Vagina (tissue), 2 donors: Measurements from ENCODE around the gene PBRM1. TPM values are rescaled to one million over a fixed set of nuclear protein-coding genes. Genes with fewer than 3 reads are reported as not detected.

Experiments
- DNase-seq, 2 donors: peaks; one replicate each; pipeline ENCODE4 v3.0.0-alpha.2; 2017; ENCODE audit errors: extremely low spot score in 2 of 2
- H3K27ac ChIP-seq: fragments of 200-600 bp; sonication (generic); one replicate; pipeline ENCODE4 v1.5.1; 2019
- H3K27me3 ChIP-seq: fragments of 200-600 bp; sonication (generic); one replicate; pipeline ENCODE4 v1.5.1; 2019
- H3K36me3 ChIP-seq, 2 donors: fragments of 200-600 bp; sonication (generic); one replicate each; pipeline ENCODE4 v1.5.1; 2017 to 2019
- H3K4me1 ChIP-seq: fragments of 200-600 bp; sonication (generic); one replicate; pipeline ENCODE4 v1.5.1; 2019
- H3K4me3 ChIP-seq, 2 donors: fragments of 200-600 bp; sonication (generic); 1 replicate in 1 of 2; 2 replicates in 1 of 2; pipeline ENCODE4 v1.5.1; 2016 to 2019
- H3K9me3 ChIP-seq: fragments of 200-600 bp; sonication (generic); one replicate; pipeline ENCODE4 v1.5.1; 2019
- CTCF ChIP-seq, 3 experiments: fragments of 450-650 bp in 2 of 3; fragments of 200-600 bp in 1 of 3; sonication (generic) in 1 of 3; IDR thresholded peaks; one replicate each; pipeline ENCODE4 v1.5.1; 2017 to 2019; ENCODE audit warnings: antibody characterized with exemption in 3 of 3, mild to moderate bottlenecking in 2 of 3, moderate library complexity in 2 of 3
- POLR2A ChIP-seq, 2 donors: fragments of 450-650 bp; IDR thresholded peaks; one replicate each; pipeline ENCODE4 v1.6.1; 2017; ENCODE audit warnings: antibody characterized with exemption in 2 of 2, mild to moderate bottlenecking in 2 of 2, moderate library complexity in 2 of 2
- POLR2AphosphoS5 ChIP-seq, 2 donors: sonication (generic); formaldehyde crosslinking; IDR thresholded peaks; one replicate each; pipeline ENCODE4 v1.9.0; 2017; ENCODE audit warnings: antibody characterized with exemption in 2 of 2, mild to moderate bottlenecking in 2 of 2, low read depth in 1 of 2; ENCODE audit not compliant: insufficient read depth in 1 of 2
- intact Hi-C: fragments of 100-400 bp; cut with DNase I; formaldehyde crosslinking; loops from one replicate; pipeline ENCODE4 v1.15.1; 2023
- total RNA-seq: library from RNA; depleted of rRNA; stranded (reverse); fragments of >200 nt; gene quantifications from one replicate; pipeline ENCODE4 v1.2.3, GENCODE V29; 2016

Gene PBRM1
- total RNA-seq, 1 donor from 2014 or later = 64.6 TPM

GRCh38 chr3:52704611-52705437 is 19.1 kb upstream of the PBRM1 start:
- Histone ChIP-seq H3K4me3 (peak overlapping the region; percentile 92 to 98), H3K4me1 (peaks cover 54% of the 10 kb centered on the region), H3K27ac (peak overlapping the region; percentile 90), H3K27me3 (no peaks in the 10 kb centered on the region), H3K36me3 (peaks cover 0 to 11% of the 10 kb centered on the region in 2 donors), H3K9me3 (no peaks in the 10 kb centered on the region)
- no peak for TF ChIP-seq POLR2AphosphoS5 (IDR thresholded peaks at IDR 0.05; ENCODE audit: insufficient read depth in 1 of 2, low read depth in 1 of 2)
- TF ChIP-seq POLR2A (IDR thresholded peaks at IDR 0.05) = no peak
- no peak for TF ChIP-seq CTCF (IDR thresholded peaks at IDR 0.05)
- DNase-seq = peak in 1 of 2 donors; percentile 83
- intact Hi-C loops = no loop called here

GRCh38 chr3:52703341-52703740 is 17.6 kb upstream of the PBRM1 start:
- H3K4me3 ChIP-seq = no peak overlapping the region
- peaks cover 54% of the 10 kb centered on the region for H3K4me1 ChIP-seq
- intact Hi-C loops = no loop called here
- H3K27ac ChIP-seq = no peak overlapping the region
- DNase-seq = no peak
- H3K36me3 ChIP-seq = peaks cover 0 to 4% of the 10 kb centered on the region in 2 donors
- TF ChIP-seq CTCF (IDR thresholded peaks at IDR 0.05) (no peak), POLR2A (IDR thresholded peaks at IDR 0.05) (no peak), POLR2AphosphoS5 (IDR thresholded peaks at IDR 0.05; ENCODE audit: insufficient read depth in 1 of 2, low read depth in 1 of 2) (no peak)
- H3K27me3 ChIP-seq = no peaks in the 10 kb centered on the region
- no peaks in the 10 kb centered on the region for H3K9me3 ChIP-seq

DNA sequence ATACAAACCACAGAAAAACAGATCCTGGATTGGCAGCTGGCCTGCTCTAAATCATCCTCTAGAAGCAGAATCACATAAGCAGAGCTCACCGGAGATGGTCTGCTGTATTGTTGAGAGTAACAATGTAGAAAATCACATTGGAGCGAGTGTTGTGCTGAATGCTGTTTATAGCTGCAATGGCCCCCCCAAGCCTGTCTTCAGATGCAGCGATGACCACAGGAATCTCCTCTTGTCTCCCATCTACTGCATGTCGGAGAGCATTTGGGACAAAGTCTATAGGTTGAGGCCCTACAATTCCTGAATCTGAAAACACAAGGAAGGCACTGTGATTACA is 11.9 kb upstream of the PBRM1 start:
- intact Hi-C loops = no loop called here
- no peak for TF ChIP-seq CTCF (IDR thresholded peaks at IDR 0.05)
- TF ChIP-seq POLR2AphosphoS5 (IDR thresholded peaks at IDR 0.05; ENCODE audit: insufficient read depth in 1 of 2, low read depth in 1 of 2) = no peak
- TF ChIP-seq POLR2A (IDR thresholded peaks at IDR 0.05) = no peak
- Histone ChIP-seq H3K27me3 (no peaks in the 10 kb centered on the region), H3K36me3 (peaks cover 0 to 50% of the 10 kb centered on the region in 2 donors), H3K27ac (no peak overlapping the region), H3K4me3 (no peak overlapping the region), H3K4me1 (peaks cover 13% of the 10 kb centered on the region), H3K9me3 (no peaks in the 10 kb centered on the region)
- DNase-seq = no peak

GRCh38 chr3:52696830-52697631 is 11.3 kb upstream of the PBRM1 start:
- Histone ChIP-seq H3K4me3 (no peak overlapping the region), H3K36me3 (peaks cover 0 to 56% of the 10 kb centered on the region in 2 donors), H3K4me1 (peaks cover 8% of the 10 kb centered on the region), H3K9me3 (no peaks in the 10 kb centered on the region), H3K27ac (no peak overlapping the region), H3K27me3 (no peaks in the 10 kb centered on the region)
- TF ChIP-seq POLR2A (IDR thresholded peaks at IDR 0.05) (no peak), POLR2AphosphoS5 (IDR thresholded peaks at IDR 0.05; ENCODE audit: insufficient read depth in 1 of 2, low read depth in 1 of 2) (no peak), CTCF (IDR thresholded peaks at IDR 0.05) (no peak)
- intact Hi-C loops = no loop called here
- DNase-seq = no peak
